ENCODE measurements around the gene HPGDS. TPM values are rescaled to one million over a fixed set of nuclear protein-coding genes. Genes with fewer than 3 reads are reported as not detected.

Gene HPGDS
- total and polyA plus RNA-seq, 2 donors from 2014 or later: 1.9 to 7.4 TPM

- DNase-seq (no peak), FAIRE-seq (no peak)
- TF ChIP-seq CTCF (IDR thresholded peaks at IDR 0.05; ENCODE audit: borderline replicate concordance, extremely low read depth, insufficient read depth): no peak
- Histone ChIP-seq H3K4me1 (ENCODE audit: control insufficient read depth in 2 of 3, insufficient read depth in 2 of 3, low read depth in 1 of 3, low read length in 3 of 3) (no peaks in the 10 kb centered on the region), H3K9ac (ENCODE audit: low read length in 3 of 3) (no peak overlapping the region), H3K36me3 (ENCODE audit: control insufficient read depth in 2 of 3, insufficient read depth in 3 of 3, low read length in 3 of 3) (no peaks in the 10 kb centered on the region), H3K27ac (ENCODE audit: low read depth in 2 of 2, low read length in 2 of 2) (no peak overlapping the region), H3K9me3 (ENCODE audit: control insufficient read depth in 2 of 3, insufficient read depth in 1 of 3, low read length in 3 of 3) (no peaks in the 10 kb centered on the region), H3K4me3 (ENCODE audit: low read length in 3 of 3) (no peak overlapping the region), H3K27me3 (ENCODE audit: control insufficient read depth, insufficient read depth, low read length) (no peaks in the 10 kb centered on the region)
- intact Hi-C loops (cut with DNase I): no loop called here
Measured at GRCh38 chr4:94351319-94351718, 8.7 kb upstream of the HPGDS start.

GRCh38 chr4:94350095-94350494 lies 7.5 kb upstream of the HPGDS start:
- DNase-seq (no peak), FAIRE-seq (no peak)
- intact Hi-C loops (cut with DNase I): no loop called here
- no peak overlapping the region for H3K4me3 ChIP-seq (ENCODE audit: low read length in 3 of 3)
- H3K27me3 ChIP-seq (ENCODE audit: control insufficient read depth, insufficient read depth, low read length): no peaks in the 10 kb centered on the region
- no peaks in the 10 kb centered on the region for H3K9me3 ChIP-seq (ENCODE audit: control insufficient read depth in 2 of 3, insufficient read depth in 1 of 3, low read length in 3 of 3)
- H3K9ac ChIP-seq (ENCODE audit: low read length in 3 of 3): no peak overlapping the region
- H3K4me1 ChIP-seq (ENCODE audit: control insufficient read depth in 2 of 3, insufficient read depth in 2 of 3, low read depth in 1 of 3, low read length in 3 of 3): no peaks in the 10 kb centered on the region
- TF ChIP-seq CTCF (IDR thresholded peaks at IDR 0.05; ENCODE audit: borderline replicate concordance, extremely low read depth, insufficient read depth): no peak
- no peak overlapping the region for H3K27ac ChIP-seq (ENCODE audit: low read depth in 2 of 2, low read length in 2 of 2)
- H3K36me3 ChIP-seq (ENCODE audit: control insufficient read depth in 2 of 3, insufficient read depth in 3 of 3, low read length in 3 of 3): no peaks in the 10 kb centered on the region

GRCh38 chr4:94349193-94349592 lies 6.6 kb upstream of the HPGDS start:
- Histone ChIP-seq H3K4me1 (ENCODE audit: control insufficient read depth in 2 of 3, insufficient read depth in 2 of 3, low read depth in 1 of 3, low read length in 3 of 3) (no peaks in the 10 kb centered on the region), H3K9me3 (ENCODE audit: control insufficient read depth in 2 of 3, insufficient read depth in 1 of 3, low read length in 3 of 3) (no peaks in the 10 kb centered on the region), H3K27me3 (ENCODE audit: control insufficient read depth, insufficient read depth, low read length) (no peaks in the 10 kb centered on the region), H3K9ac (ENCODE audit: low read length in 3 of 3) (no peak overlapping the region), H3K27ac (ENCODE audit: low read depth in 2 of 2, low read length in 2 of 2) (no peak overlapping the region), H3K4me3 (ENCODE audit: low read length in 3 of 3) (no peak overlapping the region), H3K36me3 (ENCODE audit: control insufficient read depth in 2 of 3, insufficient read depth in 3 of 3, low read length in 3 of 3) (no peaks in the 10 kb centered on the region)
- intact Hi-C loops (cut with DNase I): no loop called here
- FAIRE-seq (no peak), DNase-seq (no peak)
- TF ChIP-seq CTCF (IDR thresholded peaks at IDR 0.05; ENCODE audit: borderline replicate concordance, extremely low read depth, insufficient read depth): no peak

- DNase-seq (no peak), FAIRE-seq (no peak)
- no peak overlapping the region for H3K27ac ChIP-seq (ENCODE audit: low read depth in 2 of 2, low read length in 2 of 2)
- no peak overlapping the region for H3K4me3 ChIP-seq (ENCODE audit: low read length in 3 of 3)
- H3K9me3 ChIP-seq (ENCODE audit: control insufficient read depth in 2 of 3, insufficient read depth in 1 of 3, low read length in 3 of 3): no peaks in the 10 kb centered on the region
- no peak for TF ChIP-seq CTCF (IDR thresholded peaks at IDR 0.05; ENCODE audit: borderline replicate concordance, extremely low read depth, insufficient read depth)
- H3K9ac ChIP-seq (ENCODE audit: low read length in 3 of 3): no peak overlapping the region
- intact Hi-C loops (cut with DNase I): no loop called here
- no peaks in the 10 kb centered on the region for H3K36me3 ChIP-seq (ENCODE audit: control insufficient read depth in 2 of 3, insufficient read depth in 3 of 3, low read length in 3 of 3)
- H3K4me1 ChIP-seq (ENCODE audit: control insufficient read depth in 2 of 3, insufficient read depth in 2 of 3, low read depth in 1 of 3, low read length in 3 of 3): no peaks in the 10 kb centered on the region
- no peaks in the 10 kb centered on the region for H3K27me3 ChIP-seq (ENCODE audit: control insufficient read depth, insufficient read depth, low read length)
Measured at GRCh38 chr4:94348666-94349065, 6.0 kb upstream of the HPGDS start.
